ENCODE measurements around the gene SARM1.

Gene SARM1

DNA sequence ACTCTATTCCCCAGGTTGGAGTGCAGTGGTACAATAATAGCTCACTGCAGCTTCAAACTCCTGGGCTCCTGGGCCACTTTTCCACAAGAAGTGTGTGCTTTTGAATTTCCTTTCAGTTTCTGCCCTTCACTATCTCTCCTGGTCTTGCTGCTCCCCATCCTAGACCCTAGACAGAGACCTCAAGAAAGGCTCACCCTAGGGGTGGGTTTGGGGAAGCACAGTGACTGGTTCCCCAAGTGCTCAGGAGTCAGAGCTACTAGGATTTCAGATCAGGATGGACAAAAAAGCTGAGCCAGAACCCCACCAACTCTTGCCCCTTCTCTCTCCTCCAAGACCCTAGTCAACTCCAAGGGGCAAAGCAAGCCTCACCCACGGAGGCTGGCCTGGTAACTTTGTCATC, 4.9 kb upstream of the SARM1 start:
- FAIRE-seq, result no peak
- no peak for DNase-seq (ENCODE audit: extremely low spot score, insufficient read length, low read depth)

DNA sequence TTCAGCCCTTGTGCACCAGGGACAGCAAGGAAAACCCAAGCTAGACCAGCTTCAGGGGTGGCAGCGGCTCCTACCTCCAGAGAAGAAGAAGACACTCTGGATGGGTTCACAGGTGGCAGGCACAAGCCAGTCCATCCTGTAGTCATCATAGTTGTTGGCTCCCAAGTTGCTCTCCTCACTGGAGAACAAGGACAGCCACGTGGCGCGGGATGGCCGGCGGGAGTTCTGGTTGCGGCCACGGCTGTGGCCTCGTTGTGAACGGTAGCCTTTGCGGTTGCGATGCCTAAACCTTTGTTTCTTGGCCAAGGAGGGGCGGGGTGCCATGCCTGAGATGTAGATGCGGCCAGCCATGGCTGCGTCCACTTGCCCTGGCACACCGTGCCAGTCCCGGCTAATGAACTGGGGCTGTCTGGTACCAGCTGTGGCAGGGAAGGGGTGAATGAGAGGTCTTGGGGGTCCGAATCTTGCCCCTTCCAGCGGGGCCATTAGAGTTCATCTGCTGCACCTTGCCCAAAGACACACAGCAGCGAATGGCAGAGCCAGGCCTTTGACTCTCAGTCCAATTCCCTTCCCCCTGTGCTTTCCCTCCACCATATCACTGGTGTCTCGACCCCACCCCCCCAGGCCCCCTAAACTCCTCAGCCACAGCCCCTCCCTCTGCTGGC, 3.7 kb upstream of the SARM1 start:
- FAIRE-seq (no peak), DNase-seq (ENCODE audit: extremely low spot score, insufficient read length, low read depth) (no peak)

DNA sequence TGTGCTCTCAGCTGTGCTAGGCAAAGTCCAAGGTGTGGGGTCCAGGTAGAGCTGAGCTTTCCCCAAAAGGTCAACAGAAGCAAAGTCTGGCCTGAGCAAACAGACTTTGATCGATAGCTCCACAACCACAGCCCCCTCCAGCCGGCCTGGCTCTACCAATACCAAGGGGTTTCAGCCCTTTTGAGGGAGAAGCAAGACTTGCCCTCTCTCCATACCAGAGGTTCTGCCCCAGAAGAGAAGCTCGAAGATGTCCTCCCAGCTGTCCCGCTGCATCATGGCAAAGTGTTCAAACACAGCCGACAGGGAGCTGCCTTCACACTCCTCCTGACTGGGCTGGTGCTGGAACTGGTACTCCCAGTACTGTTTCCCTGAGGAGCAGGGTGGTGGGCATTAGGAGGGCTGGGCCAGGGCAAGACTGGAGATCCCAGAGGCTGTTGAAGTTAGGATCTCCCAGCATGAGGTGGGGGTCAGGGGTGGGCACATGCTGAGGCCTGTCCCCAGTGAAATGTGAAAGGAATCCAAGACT, 3.1 kb upstream of the SARM1 start:
- no peak for DNase-seq (ENCODE audit: extremely low spot score, insufficient read length, low read depth)

DNA sequence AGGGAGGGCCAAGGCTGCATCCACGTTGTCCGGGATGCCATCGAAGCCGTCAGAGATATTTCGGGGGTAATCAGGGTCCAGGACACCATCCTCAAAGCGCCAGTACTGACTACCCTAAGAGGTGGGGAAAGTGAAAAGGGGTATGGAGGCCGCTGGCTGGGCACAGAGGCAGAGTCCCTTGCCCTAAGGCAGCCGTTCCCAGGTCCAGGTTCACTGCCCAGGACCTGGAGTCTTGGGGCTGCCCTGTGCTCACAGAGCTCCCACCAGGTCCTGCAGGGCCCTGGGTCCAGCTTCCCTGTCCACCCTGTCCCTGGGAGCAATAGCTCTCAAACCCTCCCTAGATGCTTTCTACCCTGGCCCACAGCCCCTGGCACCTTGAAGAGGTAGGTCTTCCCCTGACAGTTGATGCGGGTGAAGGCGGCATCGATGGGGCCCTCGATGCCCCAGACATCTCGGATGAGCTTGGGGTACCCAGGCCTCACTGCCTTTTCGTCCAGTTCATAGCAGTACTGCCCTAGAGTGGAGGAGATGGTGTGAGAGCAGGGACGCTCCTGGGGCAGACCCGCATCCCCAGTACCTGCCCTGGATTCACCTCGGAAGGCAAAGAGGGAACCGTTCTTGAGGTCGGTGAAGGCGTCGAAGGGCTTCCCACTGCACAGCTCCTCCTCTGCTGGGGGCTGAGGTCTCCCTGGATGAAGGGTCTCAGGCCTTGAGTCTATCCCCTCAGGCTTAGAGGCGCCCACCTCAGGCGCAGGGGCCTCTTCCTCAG, 2.4 kb upstream of the SARM1 start:
- no peak for FAIRE-seq
- no peak for DNase-seq (ENCODE audit: extremely low spot score, insufficient read length, low read depth)

More for the DNA sequence above, 3.1 kb upstream of the SARM1 start:
- no peak for FAIRE-seq

DNA sequence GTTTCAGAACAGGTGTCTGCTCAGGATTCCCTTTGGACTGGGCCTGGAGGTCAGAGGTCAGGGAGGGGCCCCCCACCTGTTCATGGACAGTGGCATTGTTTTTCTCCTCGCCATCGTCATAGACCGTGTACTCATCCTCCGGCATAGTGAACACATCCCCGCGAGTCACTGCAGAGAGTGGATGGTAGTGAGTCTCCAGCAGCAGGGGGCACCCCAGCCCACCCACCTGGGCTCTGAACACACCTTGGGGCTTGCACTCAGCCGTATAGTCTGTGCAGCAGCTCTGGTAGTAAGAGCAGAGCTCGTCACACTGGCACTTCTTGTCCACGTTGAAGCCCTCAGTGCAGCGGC, 1.8 kb upstream of the SARM1 start:
- DNase-seq (ENCODE audit: extremely low spot score, insufficient read length, low read depth) (no peak), FAIRE-seq (no peak)

DNA sequence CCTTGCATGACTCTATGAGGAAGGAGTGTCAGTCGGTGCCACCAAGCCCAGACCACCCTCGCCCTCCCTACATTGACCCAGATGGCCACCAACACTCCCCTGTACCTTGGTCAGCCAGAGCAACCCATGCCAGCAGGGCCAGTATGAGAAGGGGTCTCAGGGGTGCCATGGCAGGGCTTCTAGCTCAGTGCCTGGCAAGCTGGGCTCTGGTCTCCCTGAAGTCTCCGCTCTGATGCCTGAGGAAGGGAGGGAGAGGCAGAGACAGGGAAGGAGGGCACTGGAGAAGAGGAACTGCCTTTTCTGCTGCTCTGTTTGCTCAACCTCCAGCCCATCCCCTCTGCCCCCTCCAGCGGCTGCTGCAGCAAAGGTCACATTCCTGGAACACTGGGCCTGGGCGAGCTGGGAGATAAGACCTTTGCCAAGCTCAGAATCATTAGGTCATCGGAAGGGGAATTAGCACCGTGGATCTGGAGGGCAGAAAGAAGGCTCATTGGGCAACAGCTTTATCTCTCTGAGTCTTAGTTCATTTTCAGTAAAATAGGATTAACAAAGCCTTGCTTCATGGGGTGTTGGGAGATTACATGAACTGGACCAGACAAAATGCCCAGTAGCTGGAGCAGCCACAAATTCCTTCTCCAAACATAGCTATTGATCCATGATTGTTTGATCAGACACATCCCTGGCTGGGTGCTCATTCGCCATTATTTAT, 1.3 kb upstream of the SARM1 start, which contains the start of gene VTN:
Gene VTN, minus strand, starts transcription at position 273 of the 709 bp plus-strand sequence. Its CDS starts 104 bp downstream, at position 169.
- FAIRE-seq (no peak), DNase-seq (ENCODE audit: extremely low spot score, insufficient read length, low read depth) (no peak)

DNA sequence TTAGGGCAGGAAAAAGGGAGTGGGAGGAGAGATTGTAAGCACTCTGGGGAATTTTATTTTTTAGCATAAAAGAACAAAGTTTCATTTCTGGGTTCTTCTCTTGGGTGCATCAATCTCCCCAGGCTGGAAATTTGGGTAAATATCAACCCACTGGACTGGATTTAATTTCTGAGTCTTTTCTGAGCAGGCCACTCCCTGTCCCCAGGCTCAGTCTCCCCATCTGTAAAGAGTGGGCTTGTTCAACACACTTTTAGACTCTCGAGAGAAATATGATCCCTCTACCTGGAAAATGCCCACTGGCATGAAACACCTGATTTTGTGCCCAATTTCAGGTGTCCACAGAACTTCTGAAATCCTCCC, 770 bp upstream of the SARM1 start:
- no peak for DNase-seq (ENCODE audit: extremely low spot score, insufficient read length, low read depth)
- FAIRE-seq, result no peak

DNA sequence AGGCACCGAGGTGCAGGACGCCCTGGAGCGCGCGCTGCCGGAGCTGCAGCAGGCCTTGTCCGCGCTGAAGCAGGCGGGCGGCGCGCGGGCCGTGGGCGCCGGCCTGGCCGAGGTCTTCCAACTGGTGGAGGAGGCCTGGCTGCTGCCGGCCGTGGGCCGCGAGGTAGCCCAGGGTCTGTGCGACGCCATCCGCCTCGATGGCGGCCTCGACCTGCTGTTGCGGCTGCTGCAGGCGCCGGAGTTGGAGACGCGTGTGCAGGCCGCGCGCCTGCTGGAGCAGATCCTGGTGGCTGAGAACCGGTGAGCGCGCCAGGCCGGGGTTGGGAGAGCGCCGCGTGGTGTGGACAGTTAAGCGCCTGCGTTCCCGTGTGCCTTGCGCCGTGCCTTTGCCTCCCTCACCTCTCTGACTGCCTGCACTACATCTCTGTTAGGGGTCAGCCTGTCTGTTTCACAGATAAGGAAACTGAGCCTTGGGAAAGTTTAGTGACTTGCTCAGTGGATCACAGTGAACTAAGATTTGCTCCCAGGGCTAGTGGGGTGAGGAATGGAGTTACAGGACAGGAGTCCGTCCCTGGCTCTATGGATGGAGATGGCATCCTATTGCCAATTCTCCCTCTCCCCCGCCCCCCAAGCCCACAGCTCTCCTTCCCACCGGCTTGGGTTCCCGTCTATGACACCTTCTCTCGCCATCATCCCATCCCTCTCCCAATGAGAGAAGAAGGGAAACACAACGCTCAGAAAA, 880 bp downstream of the SARM1 start:
- FAIRE-seq (no peak), DNase-seq (ENCODE audit: extremely low spot score, insufficient read length, low read depth) (peak; percentile 32)

DNA sequence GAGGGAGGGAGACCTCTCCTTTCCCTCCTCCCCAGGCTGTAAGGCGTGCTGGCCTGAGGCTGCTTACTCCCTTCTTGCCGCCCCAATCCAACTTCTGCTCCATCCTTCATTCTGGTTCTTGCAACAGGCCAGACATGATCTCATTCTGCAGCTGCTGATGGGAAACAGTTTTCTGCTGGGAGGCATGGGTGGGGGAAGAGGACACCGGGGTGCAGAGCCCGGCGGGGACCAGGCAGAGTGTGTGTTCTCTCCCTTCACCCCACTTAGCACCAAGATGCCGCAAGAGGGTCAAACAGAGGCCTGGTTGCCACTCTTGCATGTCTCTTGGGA, 1.4 kb downstream of the SARM1 start:
- DNase-seq (ENCODE audit: extremely low spot score, insufficient read length, low read depth) (no peak), FAIRE-seq (no peak)

DNA sequence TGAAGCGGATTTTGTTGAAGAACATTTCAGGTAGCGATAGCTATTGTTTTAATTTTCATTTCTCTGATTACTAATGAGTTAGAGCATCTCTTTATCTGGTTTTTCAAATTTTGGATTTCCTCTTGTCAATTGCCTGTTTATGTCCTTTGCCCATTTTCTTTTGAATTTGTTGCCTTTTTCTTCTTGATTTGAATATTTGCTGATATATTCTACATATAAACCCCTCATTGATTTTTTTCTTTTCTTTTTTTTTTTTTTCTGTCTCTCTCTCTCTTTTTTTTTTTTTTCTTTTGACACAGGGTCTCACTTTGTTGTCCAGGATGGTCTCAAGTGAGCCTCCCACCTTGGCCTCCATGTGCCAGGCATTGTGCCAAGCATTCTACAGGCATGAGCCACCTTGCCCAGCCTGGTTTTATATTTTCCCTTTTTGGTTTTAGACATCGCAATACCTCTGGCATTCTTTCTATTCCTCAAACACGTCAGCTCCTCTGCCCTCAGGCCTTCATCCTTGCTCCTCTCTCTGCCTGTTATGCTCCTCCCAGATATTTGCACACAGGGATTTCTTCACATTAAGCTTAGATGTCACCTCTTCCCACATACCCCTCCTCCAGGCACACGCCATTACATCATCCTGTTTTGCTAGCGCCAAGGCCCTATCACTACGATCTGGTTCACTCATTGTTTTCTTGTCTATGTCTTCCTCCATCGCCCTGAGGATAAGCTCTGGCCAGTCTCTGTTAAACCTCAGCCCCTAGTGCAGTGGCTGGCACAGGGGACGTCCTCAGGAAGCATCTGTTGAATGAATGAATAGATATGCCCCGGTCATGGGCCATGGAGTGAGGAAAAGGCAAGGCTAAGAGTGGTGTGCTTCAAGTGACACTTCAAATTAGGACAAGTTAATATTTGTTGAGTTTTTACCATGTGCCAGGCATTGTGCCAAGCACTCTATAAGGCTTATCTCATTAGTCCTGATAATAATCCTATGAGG, 8.6 kb downstream of the SARM1 start:
- no peak for FAIRE-seq
- no peak for DNase-seq (ENCODE audit: extremely low spot score, insufficient read length, low read depth)

DNA sequence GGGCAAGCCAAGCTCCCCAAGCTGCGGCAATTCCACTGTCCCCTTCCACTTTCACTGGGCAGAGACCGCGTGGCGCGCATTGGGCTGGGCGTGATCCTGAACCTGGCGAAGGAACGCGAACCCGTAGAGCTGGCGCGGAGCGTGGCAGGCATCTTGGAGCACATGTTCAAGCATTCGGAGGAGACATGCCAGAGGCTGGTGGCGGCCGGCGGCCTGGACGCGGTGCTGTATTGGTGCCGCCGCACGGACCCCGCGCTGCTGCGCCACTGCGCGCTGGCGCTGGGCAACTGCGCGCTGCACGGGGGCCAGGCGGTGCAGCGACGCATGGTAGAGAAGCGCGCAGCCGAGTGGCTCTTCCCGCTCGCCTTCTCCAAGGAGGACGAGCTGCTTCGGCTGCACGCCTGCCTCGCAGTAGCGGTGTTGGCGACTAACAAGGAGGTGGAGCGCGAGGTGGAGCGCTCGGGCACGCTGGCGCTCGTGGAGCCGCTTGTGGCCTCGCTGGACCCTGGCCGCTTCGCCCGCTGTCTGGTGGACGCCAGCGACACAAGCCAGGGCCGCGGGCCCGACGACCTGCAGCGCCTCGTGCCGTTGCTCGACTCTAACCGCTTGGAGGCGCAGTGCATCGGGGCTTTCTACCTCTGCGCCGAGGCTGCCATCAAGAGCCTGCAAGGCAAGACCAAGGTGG, 9.8 kb downstream of the SARM1 start:
- DNase-seq (ENCODE audit: extremely low spot score, insufficient read length, low read depth) (no peak), FAIRE-seq (no peak)

DNA sequence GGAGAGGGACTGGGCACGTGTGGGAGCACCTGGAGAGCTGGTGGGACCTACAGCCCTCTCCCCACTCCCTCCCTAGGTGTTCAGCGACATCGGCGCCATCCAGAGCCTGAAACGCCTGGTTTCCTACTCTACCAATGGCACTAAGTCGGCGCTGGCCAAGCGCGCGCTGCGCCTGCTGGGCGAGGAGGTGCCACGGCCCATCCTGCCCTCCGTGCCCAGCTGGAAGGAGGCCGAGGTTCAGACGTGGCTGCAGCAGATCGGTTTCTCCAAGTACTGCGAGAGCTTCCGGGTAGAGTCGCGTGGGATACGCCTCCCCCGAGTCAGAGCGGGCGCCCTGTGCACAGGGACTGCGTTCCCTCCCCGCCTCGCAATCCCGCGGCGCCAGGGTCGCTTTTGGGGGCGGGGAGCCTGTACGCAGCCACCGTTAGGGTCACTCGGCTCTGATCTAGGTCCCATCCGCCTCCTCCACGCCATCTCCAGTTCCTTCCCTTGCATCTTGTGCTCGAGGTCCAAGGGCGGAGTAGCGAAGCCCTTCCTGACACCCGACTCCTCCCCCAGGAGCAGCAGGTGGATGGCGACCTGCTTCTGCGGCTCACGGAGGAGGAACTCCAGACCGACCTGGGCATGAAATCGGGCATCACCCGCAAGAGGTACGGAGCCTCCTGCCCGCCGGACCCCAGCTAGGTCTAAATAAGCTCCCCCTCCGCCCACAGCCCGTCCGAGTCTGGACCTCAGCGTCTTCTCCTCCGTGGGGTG, 13.0 kb downstream of the SARM1 start:
- DNase-seq (ENCODE audit: extremely low spot score, insufficient read length, low read depth), result no peak
- peak; percentile 50 for FAIRE-seq

DNA sequence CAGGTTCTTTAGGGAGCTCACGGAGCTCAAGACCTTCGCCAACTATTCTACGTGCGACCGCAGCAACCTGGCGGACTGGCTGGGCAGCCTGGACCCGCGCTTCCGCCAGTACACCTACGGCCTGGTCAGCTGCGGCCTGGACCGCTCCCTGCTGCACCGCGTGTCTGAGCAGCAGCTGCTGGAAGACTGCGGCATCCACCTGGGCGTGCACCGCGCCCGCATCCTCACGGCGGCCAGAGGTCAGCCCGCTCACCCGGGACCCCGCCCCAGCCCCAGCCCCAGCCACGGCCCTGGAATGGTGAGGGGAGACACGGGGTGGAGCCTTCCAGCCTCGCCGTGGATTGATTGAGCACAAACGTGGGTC, 13.5 kb downstream of the SARM1 start:
- no peak for FAIRE-seq
- DNase-seq (ENCODE audit: extremely low spot score, insufficient read length, low read depth), result no peak

DNA sequence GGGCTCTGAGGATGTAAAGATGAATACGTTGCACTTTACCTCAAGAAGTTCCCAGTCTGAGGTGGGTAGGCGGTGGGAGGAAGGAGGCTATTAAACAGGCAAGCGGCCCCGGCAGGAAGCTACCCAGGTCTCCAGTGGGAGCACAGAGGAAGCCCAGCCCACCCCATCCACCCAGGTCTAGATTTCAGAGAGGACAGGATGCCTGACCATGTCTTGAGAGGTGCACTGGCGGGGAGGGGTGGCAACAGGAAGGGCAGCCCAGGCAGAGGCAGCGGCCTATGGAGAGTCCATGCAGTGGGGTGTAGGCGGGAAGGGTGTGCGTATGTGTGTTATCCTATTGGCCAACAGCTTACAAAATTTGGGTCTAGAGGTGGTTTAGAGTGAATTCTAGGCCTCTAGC, 13.9 kb downstream of the SARM1 start:
- FAIRE-seq (no peak), DNase-seq (ENCODE audit: extremely low spot score, insufficient read length, low read depth) (no peak)

DNA sequence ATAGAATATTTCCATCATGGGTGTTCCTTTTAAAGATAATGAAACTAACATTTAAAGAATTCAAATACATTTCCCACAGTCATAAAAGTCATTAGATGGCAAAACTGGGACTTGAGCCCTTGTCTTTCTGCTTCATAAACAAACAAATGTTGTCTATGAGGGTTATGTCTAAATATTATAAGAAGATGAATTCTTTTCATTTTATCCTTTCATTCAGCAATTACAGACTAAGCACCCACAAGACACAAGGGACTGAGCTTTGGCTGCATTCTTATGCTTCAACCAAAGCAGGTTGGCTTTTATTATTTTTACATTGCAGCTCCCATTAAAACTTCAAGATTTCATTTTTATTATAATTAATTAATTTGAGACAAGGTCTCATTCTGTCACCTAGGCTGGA, 14.9 kb downstream of the SARM1 start:
- FAIRE-seq (no peak), DNase-seq (ENCODE audit: extremely low spot score, insufficient read length, low read depth) (no peak)

DNA sequence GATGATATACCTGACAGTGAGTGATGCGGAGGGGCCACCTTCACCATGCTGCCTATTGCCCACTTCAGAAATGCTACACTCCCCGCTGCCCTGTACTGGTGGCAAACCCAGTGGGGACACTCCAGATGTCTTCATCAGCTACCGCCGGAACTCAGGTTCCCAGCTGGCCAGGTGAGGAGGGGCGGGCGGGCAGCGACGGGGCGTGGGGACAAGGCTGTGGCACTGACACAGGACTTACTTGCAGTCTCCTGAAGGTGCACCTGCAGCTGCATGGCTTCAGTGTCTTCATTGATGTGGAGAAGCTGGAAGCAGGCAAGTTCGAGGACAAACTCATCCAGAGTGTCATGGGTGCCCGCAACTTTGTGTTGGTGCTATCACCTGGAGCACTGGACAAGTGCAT, 16.6 kb downstream of the SARM1 start:
- no peak for FAIRE-seq
- no peak for DNase-seq (ENCODE audit: extremely low spot score, insufficient read length, low read depth)

DNA sequence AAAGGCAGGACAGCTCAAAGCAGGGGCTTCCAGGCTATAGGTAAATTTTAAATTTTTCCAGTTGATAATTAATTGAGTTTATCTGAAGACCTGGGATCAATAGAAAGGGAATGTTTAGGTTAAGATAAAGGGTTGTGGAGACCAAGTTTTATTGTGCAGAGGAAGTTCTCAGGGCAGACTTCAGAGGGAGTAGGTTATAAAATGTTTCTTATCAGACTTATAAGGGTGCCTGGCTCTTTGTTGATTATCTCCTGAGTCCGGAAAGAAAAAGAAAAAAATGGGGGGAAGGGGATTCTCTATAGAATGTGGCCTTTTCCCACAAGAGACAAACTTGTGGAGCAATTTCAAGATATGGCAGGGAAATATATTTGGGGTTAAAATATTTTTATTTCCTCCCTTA, 18.6 kb downstream of the SARM1 start:
- no peak for DNase-seq (ENCODE audit: extremely low spot score, insufficient read length, low read depth)
- no peak for FAIRE-seq

DNA sequence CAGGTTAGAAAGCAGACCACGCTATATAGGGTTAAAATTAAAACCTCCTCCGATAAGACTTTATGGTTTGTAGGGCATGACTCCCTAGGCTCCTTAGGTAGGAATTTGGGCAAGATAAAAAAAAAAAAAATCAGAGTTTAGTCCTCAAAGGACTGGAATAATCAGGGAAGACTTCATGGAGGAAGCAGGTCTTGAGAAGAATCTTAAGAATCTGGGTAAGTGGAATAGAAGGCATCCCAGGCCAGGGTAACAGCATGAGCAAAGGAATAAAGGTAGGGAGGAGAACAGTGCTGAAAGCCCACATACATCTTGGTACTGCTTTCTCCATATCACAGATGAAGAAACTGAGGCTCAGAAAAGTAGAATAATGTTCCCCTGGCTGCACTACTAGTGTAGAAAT, 19.1 kb downstream of the SARM1 start:
- DNase-seq (ENCODE audit: extremely low spot score, insufficient read length, low read depth) (no peak), FAIRE-seq (no peak)

All from GM18507 (cell line).